Kidney glomerular epithelial cell (primary cell): ENCODE measurements around the gene ZNF385A.
"Not testable (repeated sequence)": the region's sequence is repeated elsewhere in the genome, so short reads cannot be mapped to it uniquely, and the experiment has no call there.

Experiments used
- DNase-seq: peaks from one replicate; lab custom pipeline; 2025; lab: John Stamatoyannopoulos, UW

Gene ZNF385A

GRCh38 chr12:54325442-54326109, 59.0 kb downstream of the ZNF385A start:
- not testable (repeated sequence) for DNase-seq

- DNase-seq, result peak; percentile 100
These were observed 59.7 kb downstream of the ZNF385A start, which contains the start of gene COPZ1 for GRCh38 chr12:54324617-54325441. Gene COPZ1, plus strand, starts transcription at chr12:54325131. Its CDS starts 33 bp downstream, at chr12:54325164.

GRCh38 chr12:54321363-54321762, 63.2 kb downstream of the ZNF385A start:
- DNase-seq, result no peak
